H1 (cell line): ENCODE measurements around the gene SAMM50. TPM values are rescaled to one million over a fixed set of nuclear protein-coding genes. Genes with fewer than 3 reads are reported as not detected.

Experiments used
- CREB1 ChIP-seq: IDR thresholded peaks from 2 replicates; pipeline ENCODE4 v1.6.1; 2012; ENCODE audit warnings: inconsistent platforms
- FOSL1 ChIP-seq: IDR thresholded peaks from 2 replicates; pipeline ENCODE4 v1.6.1; 2011; ENCODE audit warnings: mild to moderate bottlenecking, low read depth, low read length, moderate library complexity; ENCODE audit not compliant: insufficient read depth
- GTF2F1 ChIP-seq: IDR thresholded peaks from 2 replicates; pipeline ENCODE4 v1.6.1; 2012; ENCODE audit warnings: low read depth, low read length, improper control_type of control experiment, borderline replicate concordance
- MAFK ChIP-seq: IDR thresholded peaks from 2 replicates; pipeline ENCODE4 v1.6.1; 2012; ENCODE audit warnings: low read depth, mild to moderate bottlenecking, improper control_type of control experiment, low read length
- NANOG ChIP-seq: IDR thresholded peaks from 2 replicates; pipeline ENCODE4 v1.6.1; 2011; ENCODE audit warnings: low read length, low read depth, mild to moderate bottlenecking, inconsistent platforms; ENCODE audit not compliant: insufficient read depth, poor library complexity, severe bottlenecking
- POLR2AphosphoS5 ChIP-seq: IDR thresholded peaks from 2 replicates; pipeline ENCODE4 v1.6.1; 2011; ENCODE audit warnings: low read depth, low read length
- TAF1 ChIP-seq: IDR thresholded peaks from 2 replicates; pipeline ENCODE4 v1.6.1; 2011; ENCODE audit warnings: mild to moderate bottlenecking, low read depth, low read length
- polyA plus RNA-seq, 7 experiments: library from polyadenylated mRNA; depleted of rRNA in 3 of 7; stranded (reverse) in 5 of 7; unstranded in 2 of 7; fragments of >200 nt in 5 of 7; fragments of 200-250 nt in 2 of 7; gene quantifications; 1 replicate in 5 of 7; 2 replicates in 1 of 7; 4 replicates in 1 of 7; pipeline versions ENCODE4 v1.2.1 to v1.2.3, GENCODE V29; 2011 to 2013; ENCODE audit warnings: missing spikeins in 2 of 7, mixed read lengths in 2 of 7
- total RNA-seq: library from RNA; stranded (reverse); fragmentation: NEBNext Ultra II Directional; extraction: Animal tissue kit (Norgen Biotek cat#: 25700); gene quantifications from 2 replicates; pipeline ENCODE4 v1.2.1, GENCODE V29; 2021

SAMM50 gene
- total and polyA plus RNA-seq, 2 of the 8 experiments (the other 6 are each of a cell fraction or from before 2014, with no cell fraction given): 45.4 to 70.3 TPM

DNA sequence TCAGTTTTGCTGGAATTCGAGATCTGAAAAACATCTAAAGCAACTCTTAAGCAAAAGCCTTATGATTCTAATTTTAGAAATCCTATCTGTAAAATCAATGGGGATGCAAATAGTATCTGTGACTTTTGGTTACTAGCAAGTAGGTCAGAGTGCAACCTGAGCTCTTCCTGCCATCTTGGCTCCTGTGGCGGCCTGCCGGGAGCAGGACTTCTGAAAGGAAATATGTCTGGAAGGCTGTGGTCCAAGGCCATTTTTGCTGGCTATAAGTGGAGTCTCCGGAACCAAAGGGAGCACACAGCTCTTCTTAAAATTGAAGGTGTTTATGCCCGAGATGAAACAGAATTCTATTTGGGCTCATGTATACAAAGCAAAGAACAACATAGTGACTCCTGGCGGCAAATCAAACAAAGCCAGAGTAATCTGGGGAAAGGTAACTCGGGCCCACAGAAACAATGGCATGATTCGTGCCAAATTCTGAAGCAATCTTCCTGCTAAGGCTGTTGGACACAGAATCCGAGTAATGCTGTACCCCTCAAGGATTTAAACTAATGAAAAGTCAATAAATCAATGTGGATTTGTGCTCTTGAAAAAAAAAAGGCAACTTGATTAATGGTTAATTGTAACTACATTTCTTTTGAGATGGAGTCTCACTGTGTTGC lies 1.7 kb downstream of the SAMM50 start (continued):
- no peak for TF ChIP-seq GTF2F1
- no peak for TF ChIP-seq POLR2AphosphoS5
- TF ChIP-seq MAFK: no peak
- no peak for TF ChIP-seq TAF1
- TF ChIP-seq CREB1: no peak
- TF ChIP-seq NANOG: no peak
- no peak for TF ChIP-seq FOSL1
